NCI-H526 treated with DMSO at 0.1 percent for 48 hours (cell line): ENCODE data around the gene NFKB2.
A peak's percentile ranks its signal among the peaks of the same experiment; 100 is the strongest.

ENCODE experiments used
- DNase-seq: peaks from one replicate; lab custom pipeline; 2025; lab: John Stamatoyannopoulos, UW

The NFKB2 gene

GRCh38 chr10:102395400-102396316, at the start of gene NFKB2:
Gene NFKB2, plus strand, starts transcription at chr10:102395705. Its CDS starts 255 bp downstream, at chr10:102395960.
- DNase-seq = no peak

- peak; percentile 13 for DNase-seq
Observed at GRCh38 chr10:102347236-102347828, 48.2 kb upstream of the NFKB2 start.

GRCh38 chr10:102352066-102352715, 43.3 kb upstream of the NFKB2 start:
- DNase-seq = peak; percentile 10

- no peak for DNase-seq
Observed at GRCh38 chr10:102354451-102354850, 41.1 kb upstream of the NFKB2 start.

DNA sequence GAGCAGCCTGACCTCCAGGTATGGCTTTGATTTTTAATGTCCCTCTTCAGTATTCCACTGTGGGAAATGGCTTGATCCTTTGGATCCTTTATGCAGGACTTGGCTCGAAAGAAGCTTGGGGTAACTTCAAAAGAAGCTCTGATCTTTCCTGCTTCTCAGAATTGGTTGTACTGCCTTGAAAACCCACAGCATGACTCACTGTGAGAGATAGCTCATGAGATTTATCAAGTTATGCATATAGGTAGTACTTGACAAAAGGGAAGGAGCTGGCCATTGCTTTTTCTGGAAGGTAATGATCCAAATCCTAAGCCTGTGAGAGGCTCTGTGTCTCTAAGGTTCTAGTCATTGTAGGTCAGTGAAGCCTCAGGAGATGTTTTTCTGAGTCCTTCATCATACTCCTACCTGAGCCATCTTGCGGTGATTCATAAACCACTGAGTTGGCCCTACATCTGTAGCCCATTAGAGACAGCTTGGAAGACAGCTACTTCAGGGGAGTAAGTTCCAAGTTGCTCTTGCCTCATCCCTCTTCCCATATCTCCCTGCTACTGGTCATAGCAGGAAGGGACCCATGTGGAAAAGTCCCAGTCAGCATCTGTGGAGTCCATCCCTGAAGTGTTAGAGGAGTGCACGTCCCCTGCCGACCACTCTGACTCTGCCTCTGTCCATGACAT, 36.7 kb upstream of the NFKB2 start:
- DNase-seq = no peak

GRCh38 chr10:102367441-102367840, 28.1 kb upstream of the NFKB2 start:
- DNase-seq = no peak

DNA sequence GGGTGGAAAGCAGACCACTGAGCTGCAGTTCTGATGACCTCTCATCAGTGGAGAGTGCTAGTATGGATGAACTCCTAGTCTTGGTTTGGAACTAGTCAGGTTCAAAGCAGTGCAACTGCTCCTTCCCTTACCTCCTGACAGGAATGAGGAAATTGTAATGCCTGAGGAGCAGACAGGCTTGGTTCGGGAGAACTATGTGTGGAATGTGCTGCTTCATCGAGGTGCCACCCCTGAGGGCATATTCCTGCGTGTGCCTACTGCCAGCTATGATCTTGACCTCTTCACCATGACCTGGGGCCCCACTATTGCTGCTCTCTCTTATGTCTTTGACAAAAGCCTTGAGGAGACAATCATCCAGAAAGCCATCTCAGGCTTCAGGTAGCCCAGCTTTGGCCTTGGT, 27.4 kb upstream of the NFKB2 start:
- DNase-seq = no peak

DNA sequence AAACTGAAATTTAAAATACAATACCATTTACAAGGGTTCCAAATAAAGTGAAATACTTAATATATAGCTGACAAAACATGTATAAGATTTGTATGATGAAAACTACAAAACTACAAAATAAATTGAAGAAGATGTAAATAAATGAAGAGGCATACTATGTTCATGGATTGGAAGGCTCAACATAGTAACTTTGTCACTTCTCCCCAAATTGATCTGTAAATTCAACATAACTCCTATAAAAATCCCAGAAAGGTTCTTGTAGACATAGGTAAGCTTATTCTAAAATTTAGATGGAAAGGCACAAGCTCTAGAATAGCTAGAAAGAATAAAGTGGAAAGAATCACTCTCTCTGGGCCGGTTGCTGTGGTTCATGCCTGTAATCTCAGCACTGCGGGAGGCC, 24.2 kb upstream of the NFKB2 start:
- DNase-seq = no peak

- DNase-seq = no peak
Observed at GRCh38 chr10:102375250-102375649, 20.3 kb upstream of the NFKB2 start.

DNA sequence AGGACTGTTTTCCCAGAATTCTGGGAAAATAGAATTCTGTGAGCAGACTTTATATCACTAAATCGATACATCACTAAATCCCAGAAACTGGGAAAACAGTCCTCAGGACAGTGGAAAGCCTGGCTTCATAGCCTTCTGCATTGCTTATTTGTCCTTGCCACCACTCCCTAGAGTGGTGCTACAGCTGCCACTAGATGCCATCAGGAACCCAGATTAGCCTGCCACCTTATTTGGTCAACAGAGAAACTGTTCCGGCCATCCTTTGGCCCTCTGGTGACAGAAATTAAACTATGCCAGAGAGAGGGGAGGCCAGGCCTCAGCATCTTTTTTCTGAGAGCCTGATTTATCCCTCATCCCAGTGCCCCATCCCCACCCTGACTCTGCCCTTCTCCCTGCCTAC, 19.6 kb upstream of the NFKB2 start:
- no peak for DNase-seq

DNA sequence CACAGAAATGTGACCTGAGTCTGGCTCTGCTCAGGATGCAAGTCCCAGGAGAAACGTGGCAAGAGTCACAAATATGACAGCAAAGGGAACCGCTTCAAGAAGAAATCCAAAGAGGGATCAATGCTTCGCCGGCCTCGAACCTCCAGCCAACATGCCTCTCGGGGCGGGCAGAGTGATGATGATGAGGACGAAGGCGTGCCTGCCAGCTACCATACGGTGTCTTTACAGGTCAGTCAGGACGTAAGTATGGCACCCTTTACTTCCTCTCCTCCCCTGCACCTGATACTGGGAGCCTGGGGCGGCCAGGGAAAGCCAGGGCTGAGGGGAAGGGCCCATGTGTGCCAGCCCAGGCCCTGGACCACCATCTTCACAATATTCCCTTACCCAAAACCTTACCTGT, 18.6 kb upstream of the NFKB2 start:
- no peak for DNase-seq

- DNase-seq = no peak
Observed at GRCh38 chr10:102379383-102379782, 16.1 kb upstream of the NFKB2 start.

DNA sequence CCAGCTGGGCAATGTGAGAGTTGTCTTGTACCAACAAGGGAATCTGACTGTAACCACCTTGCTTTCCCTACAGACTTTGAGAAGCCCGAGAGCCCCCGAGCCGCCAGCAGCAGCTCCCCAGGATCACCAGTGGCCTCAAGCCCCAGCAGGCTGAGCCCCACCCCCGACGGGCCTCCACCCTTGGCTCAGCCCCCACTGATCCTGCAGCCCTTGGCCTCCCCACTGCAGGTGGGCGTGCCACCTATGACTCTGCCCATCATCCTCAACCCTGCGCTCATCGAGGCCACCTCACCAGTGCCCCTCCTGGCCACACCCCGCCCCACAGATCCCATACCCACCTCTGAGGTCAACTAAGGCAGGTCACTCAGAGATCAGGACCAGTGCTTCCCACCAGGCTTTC, 13.5 kb upstream of the NFKB2 start:
- no peak for DNase-seq

DNA sequence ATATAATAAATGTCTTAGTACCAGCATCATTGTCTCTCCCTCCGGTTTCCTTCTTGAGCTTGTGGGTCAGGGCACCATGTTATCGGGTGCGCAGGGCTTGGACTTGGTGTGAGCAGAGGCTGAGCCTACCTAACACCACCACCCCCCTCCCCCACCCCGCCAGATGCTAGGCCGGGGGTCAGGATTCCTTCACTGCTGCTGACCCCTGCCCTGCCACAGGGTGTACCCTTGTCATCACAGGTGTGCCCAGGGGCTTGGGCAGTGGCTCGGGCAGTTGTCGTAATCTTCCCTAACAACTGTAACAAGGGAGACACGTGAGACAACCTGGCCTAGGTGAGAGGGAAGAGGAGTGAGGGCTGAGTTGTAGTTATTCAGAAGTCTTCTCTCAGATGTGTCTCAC, 12.6 kb upstream of the NFKB2 start:
- DNase-seq = no peak

- DNase-seq = no peak
Observed at GRCh38 chr10:102384053-102384452, 11.5 kb upstream of the NFKB2 start.

DNA sequence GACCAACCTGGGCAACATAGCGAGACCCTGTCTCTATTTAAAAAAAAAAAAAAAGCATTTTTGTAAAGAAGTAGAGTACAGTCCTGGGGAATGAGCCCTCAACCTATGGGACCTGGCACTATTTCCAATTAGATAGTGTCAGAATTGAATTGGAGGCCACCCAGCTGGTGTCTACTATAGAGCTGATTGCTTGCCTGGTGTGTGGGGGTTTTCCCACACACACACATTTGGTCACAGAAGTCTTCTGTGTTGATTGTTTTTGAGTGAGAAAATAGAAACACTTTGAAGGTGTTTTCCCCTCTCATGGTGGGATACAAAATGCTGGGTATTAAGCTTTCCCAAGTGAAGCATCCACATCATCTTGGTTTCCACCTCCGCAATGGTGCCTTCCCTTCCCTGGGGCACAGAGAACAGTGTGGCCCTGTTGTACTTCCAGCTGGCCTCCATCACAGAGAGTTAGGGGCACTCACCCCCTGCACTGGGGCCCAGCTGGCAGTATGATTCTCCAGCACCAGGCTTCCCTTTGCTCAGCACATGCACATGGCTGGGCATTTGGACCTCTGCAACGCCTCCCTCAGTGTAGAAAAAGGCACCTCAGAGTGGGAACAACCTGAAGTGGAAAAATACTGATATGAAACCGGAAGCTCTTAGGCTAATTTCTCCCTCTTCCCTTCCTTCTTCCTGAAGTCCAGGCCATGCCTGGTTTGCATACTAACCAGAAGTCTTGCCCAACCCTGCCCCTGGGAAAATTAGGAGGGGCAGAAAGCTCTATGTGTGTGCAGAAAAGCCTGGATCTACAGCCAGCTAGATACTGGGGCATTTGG, 10.7 kb upstream of the NFKB2 start:
- no peak for DNase-seq

DNA sequence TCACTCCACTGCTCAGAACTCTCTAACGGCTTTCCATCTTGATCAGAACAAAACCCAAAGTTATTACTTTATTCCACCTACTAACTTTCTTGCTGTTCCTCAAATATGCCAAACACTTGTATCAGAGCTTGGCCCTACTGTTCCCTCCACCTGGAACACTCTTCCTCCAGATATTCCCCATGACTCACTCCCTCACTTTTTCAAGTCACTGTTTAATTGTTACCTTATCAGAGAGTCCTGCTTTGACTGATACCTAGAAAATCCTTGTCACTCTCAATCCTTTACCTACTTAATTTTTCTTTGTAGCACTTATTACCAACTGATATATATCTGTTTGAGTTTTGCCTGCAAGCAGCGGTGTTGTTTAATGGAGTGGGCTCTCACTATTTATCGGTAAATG, 5.6 kb upstream of the NFKB2 start:
- DNase-seq = no peak

DNA sequence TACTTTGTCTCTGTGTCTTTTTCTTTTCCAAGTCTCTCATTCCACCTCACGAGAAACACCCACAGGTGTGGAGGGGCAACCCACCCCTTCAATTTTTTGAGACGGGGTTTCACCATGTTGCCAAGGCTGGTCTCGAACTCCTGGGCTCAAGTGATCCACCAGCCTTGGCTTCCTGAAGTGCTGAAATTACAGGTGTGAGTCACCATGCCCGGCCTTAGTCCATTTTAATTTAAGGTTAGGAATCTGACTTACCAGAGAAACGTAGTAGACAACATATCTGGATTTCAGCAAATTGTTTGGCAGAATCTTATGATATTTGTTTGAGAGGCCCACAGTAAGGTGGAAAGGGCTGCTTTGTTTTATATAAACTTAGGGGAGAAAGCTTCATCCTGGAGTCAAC, 3.2 kb upstream of the NFKB2 start:
- DNase-seq = no peak

DNA sequence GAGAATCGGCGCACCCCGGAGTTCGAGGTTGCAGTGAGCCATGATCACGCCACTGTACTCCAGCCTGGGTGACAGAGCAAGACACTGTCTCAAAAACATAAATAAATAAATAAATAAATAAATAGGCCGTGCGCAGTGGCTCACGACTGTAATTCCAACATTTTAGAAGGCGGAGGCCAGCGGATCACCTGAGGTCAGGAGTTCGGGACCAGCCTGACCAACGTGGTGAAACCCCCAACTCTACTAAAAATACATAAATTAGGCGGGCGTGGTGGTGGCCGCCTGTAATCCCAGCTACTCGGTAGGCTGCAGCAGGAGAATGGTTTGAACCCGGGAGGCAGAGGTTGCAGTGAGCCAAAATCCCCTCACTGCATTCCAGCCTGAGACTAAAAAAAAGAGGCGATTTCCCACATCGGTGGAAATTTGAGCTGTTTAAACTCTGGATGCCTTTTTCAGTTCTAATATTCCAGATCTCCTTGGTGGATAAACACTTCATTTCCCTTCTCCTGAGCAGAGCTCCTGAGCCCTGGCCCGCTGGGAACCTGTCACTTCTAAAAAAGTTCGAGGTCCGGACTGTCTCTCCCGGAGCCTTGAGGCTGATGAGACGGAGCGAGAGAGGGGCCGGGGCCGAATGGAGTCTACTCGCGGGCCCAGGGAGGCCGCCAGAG, 2.0 kb upstream of the NFKB2 start:
- no peak for DNase-seq

DNA sequence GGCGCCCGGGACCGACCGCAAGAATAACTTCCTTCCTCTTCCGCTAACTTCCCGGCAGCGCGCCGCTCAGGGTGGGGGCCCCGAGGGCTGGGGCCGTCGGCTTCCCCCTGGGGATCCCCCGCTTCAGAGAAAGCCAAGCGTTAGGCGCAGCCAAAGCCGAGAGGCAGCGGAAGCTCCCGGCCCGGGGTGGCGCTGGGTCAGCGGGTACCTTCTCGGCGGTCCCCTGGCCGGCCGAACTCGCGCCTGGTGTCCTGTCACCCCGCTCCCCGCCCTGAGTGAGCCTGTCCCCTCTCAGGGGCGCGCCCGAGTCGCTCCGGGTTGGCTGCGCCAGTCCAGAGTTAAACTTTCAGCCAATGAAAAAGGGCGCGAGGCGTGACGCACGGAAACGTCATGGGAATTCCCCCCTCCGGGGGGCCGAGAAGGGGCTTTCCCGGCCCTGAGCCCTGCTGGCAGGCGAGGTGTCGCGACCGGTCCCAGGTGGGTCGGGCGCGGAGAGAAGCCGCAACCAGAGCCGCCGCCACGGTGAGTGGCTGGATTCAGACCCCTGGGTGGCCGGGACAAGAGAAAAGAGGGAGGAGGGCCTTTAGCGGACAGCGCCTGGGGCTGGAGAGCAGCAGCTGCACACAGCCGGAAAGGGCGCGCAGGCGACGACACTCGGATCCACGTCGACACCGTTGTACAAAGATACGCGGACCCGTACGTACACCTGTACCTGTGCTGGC, 1.3 kb upstream of the NFKB2 start:
- DNase-seq = peak; percentile 55
